ENCODE results near the gene SH3RF1. TPM values are rescaled to one million over a fixed set of nuclear protein-coding genes. Genes with fewer than 3 reads are reported as not detected.

Gene SH3RF1
- total RNA-seq, 2 donors from 2014 or later = 42.9 to 57.5 TPM

DNA sequence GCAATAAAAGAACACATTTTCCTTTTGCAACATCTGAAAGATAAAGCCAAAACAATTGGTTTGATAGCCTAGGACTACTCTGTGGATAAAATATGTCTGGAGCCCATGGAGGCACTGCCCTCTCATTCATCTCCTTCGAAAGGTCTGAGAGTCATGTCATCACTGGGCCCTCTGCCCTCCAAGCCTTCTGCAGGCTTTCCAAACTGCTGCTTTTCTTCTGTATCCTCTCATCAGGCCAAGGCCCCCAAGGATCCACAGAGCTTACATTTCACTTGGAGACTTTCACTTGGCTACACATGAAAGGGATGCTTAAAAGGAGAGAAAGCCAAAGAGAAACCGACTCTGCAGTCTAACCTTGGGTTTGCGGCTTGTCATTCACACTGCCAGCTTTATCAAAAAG, 109.9 kb downstream of the SH3RF1 start:
- TF ChIP-seq POLR2AphosphoS5 (IDR thresholded peaks at IDR 0.05) = no peak
- no peak for TF ChIP-seq POLR2A (IDR thresholded peaks at IDR 0.05)
- TF ChIP-seq, protein P1, sequence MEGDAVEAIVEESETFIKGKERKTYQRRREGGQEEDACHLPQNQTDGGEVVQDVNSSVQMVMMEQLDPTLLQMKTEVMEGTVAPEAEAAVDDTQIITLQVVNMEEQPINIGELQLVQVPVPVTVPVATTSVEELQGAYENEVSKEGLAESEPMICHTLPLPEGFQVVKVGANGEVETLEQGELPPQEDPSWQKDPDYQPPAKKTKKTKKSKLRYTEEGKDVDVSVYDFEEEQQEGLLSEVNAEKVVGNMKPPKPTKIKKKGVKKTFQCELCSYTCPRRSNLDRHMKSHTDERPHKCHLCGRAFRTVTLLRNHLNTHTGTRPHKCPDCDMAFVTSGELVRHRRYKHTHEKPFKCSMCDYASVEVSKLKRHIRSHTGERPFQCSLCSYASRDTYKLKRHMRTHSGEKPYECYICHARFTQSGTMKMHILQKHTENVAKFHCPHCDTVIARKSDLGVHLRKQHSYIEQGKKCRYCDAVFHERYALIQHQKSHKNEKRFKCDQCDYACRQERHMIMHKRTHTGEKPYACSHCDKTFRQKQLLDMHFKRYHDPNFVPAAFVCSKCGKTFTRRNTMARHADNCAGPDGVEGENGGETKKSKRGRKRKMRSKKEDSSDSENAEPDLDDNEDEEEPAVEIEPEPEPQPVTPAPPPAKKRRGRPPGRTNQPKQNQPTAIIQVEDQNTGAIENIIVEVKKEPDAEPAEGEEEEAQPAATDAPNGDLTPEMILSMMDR (IDR thresholded peaks at IDR 0.05) = no peak
- Histone ChIP-seq H3K4me1 (replicated peaks) (no peaks in the 10 kb centered on the region), H3K36me3 (no peaks in the 10 kb centered on the region), H3K9me3 (no peaks in the 10 kb centered on the region), H3K27ac (no peak overlapping the region), H3K4me3 (no peak overlapping the region), H3K27me3 (replicated peaks; ENCODE audit: insufficient read depth) (no peaks in the 10 kb centered on the region)
- WGBS = 28% methylated on average over 3 of the region's 3 CpGs
- intact Hi-C loops (cut with DNase I) = no loop called here
- no peak for DNase-seq (ENCODE audit: low spot score)

DNA sequence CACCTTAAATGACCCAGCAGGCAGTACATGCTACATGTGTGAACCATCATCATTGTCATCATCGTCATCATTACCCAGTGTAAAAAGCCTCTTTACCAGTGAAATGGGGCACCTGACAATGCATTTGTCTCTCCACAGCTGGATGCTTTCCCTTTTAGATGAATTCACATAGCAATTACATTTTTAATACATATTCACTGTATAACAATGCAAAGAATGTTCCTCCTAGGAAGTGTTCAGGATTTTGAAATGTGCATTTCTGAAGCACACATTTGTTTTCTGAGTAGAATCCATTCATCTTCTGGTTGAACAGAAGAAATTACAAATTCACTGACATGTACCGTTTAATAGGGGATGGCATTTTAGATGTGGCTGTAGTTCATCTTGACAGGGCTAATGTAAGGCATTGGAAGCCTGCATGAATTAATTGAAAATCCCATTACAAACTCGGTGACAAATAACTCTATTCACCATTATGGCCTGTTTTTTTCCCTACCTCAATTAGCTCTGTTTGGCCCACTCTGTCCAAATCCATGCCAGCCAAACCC, 111.1 kb downstream of the SH3RF1 start:
- H3K4me1 ChIP-seq (replicated peaks) = no peaks in the 10 kb centered on the region
- no peak overlapping the region for H3K27ac ChIP-seq
- H3K27me3 ChIP-seq (replicated peaks; ENCODE audit: insufficient read depth) = no peaks in the 10 kb centered on the region
- H3K36me3 ChIP-seq = no peaks in the 10 kb centered on the region
- H3K9me3 ChIP-seq = no peaks in the 10 kb centered on the region
- H3K4me3 ChIP-seq = no peak overlapping the region
- TF ChIP-seq POLR2AphosphoS5 (IDR thresholded peaks at IDR 0.05) (no peak), POLR2A (IDR thresholded peaks at IDR 0.05) (no peak)
- TF ChIP-seq, protein P1 (IDR thresholded peaks at IDR 0.05) = no peak
- 80% methylated on average over 3 of the region's 3 CpGs for WGBS
- intact Hi-C loops (cut with DNase I) = no loop called here
- no peak for DNase-seq (ENCODE audit: low spot score)

DNA sequence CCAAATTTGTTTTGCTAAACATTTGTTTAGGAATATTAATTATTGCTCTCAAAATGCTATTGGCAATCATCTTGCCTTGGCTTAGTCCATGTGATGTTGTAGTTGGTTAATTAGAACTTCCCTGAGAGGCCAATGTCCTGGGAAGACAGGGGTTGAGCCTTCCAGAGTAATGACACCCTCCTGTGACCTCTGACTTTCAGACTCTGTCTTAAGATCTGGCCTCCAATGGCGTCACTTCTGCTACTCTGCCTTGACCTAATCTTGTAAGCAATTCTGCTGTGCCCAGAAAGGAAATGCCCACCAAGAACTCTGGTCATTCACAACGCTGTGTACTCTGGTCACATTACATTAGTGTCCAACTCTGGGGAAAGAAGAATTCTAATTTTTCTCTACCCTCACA, 111.9 kb downstream of the SH3RF1 start:
- Histone ChIP-seq H3K9me3 (no peaks in the 10 kb centered on the region), H3K27me3 (replicated peaks; ENCODE audit: insufficient read depth) (no peaks in the 10 kb centered on the region), H3K36me3 (no peaks in the 10 kb centered on the region), H3K4me3 (no peak overlapping the region), H3K4me1 (replicated peaks) (no peaks in the 10 kb centered on the region), H3K27ac (no peak overlapping the region)
- TF ChIP-seq POLR2A (IDR thresholded peaks at IDR 0.05) = no peak
- no peak for TF ChIP-seq POLR2AphosphoS5 (IDR thresholded peaks at IDR 0.05)
- TF ChIP-seq, protein P1 (IDR thresholded peaks at IDR 0.05) = no peak
- no peak for DNase-seq (ENCODE audit: low spot score)
- intact Hi-C loops (cut with DNase I) = no loop called here
- WGBS = 96% methylated on average over 2 of the region's 2 CpGs

DNA sequence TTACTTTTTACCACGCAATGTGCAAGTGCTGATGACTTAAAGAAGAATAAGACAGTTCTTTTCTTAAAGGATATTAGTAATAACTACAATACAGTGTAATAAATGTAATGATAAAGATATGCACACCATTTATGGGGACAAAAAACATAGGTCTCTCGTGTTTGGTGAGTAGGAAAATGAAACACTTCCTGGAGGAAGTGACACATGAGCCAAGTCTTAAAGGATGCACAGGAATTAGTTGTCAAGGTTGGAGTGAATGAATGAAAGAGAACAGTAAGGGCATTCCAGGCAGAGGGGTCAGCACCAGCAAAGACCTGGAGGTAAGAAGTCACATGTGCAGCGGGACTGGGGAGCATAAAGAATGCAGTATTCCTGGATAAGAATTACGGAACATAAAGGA, 112.7 kb downstream of the SH3RF1 start:
- Histone ChIP-seq H3K4me3 (no peak overlapping the region), H3K4me1 (replicated peaks) (no peaks in the 10 kb centered on the region), H3K27ac (no peak overlapping the region), H3K9me3 (no peaks in the 10 kb centered on the region), H3K27me3 (replicated peaks; ENCODE audit: insufficient read depth) (no peaks in the 10 kb centered on the region), H3K36me3 (no peaks in the 10 kb centered on the region)
- TF ChIP-seq, protein P1 (IDR thresholded peaks at IDR 0.05) = no peak
- TF ChIP-seq POLR2AphosphoS5 (IDR thresholded peaks at IDR 0.05) = no peak
- TF ChIP-seq POLR2A (IDR thresholded peaks at IDR 0.05) = no peak
- intact Hi-C loops (cut with DNase I) = no loop called here
- DNase-seq (ENCODE audit: low spot score) = no peak
- 95% methylated on average over 4 of the region's 4 CpGs for WGBS

DNA sequence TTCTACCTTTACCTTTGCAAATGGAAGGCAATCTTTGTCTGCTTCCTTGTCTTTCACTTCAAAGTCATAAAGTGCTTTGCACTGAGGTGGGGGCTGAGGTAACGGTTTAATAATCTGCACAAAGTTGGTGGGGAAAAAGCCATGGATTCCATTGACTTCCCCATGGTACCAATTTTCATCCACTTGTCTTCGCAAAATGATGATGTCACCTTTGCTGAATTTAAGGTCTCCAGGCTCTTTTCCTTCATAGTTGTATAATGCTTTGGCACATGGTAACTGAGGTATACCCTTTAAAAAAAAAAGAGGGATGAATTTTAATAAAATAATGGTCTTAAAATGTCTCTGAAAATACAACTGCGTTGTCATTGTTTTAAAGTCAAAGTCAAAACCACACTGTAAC, 114.4 kb downstream of the SH3RF1 start:
- Histone ChIP-seq H3K9me3 (no peaks in the 10 kb centered on the region), H3K27me3 (replicated peaks; ENCODE audit: insufficient read depth) (no peaks in the 10 kb centered on the region), H3K4me1 (replicated peaks) (no peaks in the 10 kb centered on the region), H3K4me3 (no peak overlapping the region), H3K27ac (no peak overlapping the region), H3K36me3 (no peaks in the 10 kb centered on the region)
- intact Hi-C loops (cut with DNase I) = no loop called here
- TF ChIP-seq, protein P1 (IDR thresholded peaks at IDR 0.05) = no peak
- TF ChIP-seq POLR2AphosphoS5 (IDR thresholded peaks at IDR 0.05) (no peak), POLR2A (IDR thresholded peaks at IDR 0.05) (no peak)
- no peak for DNase-seq (ENCODE audit: low spot score)
- WGBS = 93% methylated on average over 3 of the region's 3 CpGs

All from prostate gland (tissue), 2 donors.